H1 (cell line): ENCODE measurements around the gene TSNAXIP1. TPM values are rescaled to one million over a fixed set of nuclear protein-coding genes. Genes with fewer than 3 reads are reported as not detected.

Experiments used
- TEAD4 ChIP-seq: IDR thresholded peaks from 2 replicates; pipeline ENCODE4 v1.6.1; 2012; ENCODE audit warnings: low read depth, low read length, inconsistent platforms, mixed read lengths
- polyA plus RNA-seq, 7 experiments: library from polyadenylated mRNA; depleted of rRNA in 3 of 7; stranded (reverse) in 5 of 7; unstranded in 2 of 7; fragments of >200 nt in 5 of 7; fragments of 200-250 nt in 2 of 7; gene quantifications; 1 replicate in 5 of 7; 2 replicates in 1 of 7; 4 replicates in 1 of 7; pipeline versions ENCODE4 v1.2.1 to v1.2.3, GENCODE V29; 2011 to 2013; ENCODE audit warnings: missing spikeins in 2 of 7, mixed read lengths in 2 of 7
- small RNA-seq: library from polyadenylated mRNA; stranded (forward); fragments of <200 nt; extraction: miRNeasy Mini kit (QIAGEN cat#:217004); gene quantifications from one replicate; pipeline ENCODE3, GENCODE V24; 2013; ENCODE audit not compliant: insufficient read depth
- total RNA-seq: library from RNA; stranded (reverse); fragmentation: NEBNext Ultra II Directional; extraction: Animal tissue kit (Norgen Biotek cat#: 25700); gene quantifications from 2 replicates; pipeline ENCODE4 v1.2.1, GENCODE V29; 2021

TSNAXIP1 gene
- total and polyA plus RNA-seq, 2 of the 8 experiments (the other 6 are each of a cell fraction or from before 2014, with no cell fraction given): 0.37 to 0.94 TPM

DNA sequence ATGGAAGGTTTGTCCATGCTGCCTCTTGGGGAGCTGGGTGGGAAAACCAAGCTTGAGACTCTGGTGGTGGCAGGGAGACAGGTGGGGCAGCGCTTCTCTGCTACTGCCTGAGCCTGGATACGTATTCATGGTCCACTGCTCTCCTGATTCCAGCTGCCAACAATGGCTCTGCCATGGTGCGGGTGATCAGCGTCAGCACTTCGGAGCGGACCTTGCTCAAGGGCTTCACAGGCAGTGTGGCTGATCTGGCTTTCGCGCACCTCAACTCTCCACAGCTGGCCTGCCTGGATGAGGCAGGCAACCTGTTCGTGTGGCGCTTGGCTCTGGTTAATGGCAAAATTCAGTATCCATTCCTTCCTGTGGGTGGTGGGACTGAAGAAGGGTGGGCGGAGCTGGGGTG lies 70.4 kb downstream of the TSNAXIP1 start (continued):
- TF ChIP-seq TEAD4: no peak

Small RNA genes lying within 50 kb of the gene (small RNA-seq; reads per million reads assigned to genes)
- not detected for gene AC040162.2

Other genes starting within 250 kb of the TSNAXIP1 start
- 66.0 and 67.5 TPM in 2 replicates for gene CTCF, start 244.4 kb upstream of the TSNAXIP1 start, total RNA-seq
- 24.2 and 32.4 TPM in 2 replicates for gene CTCF, start 244.4 kb upstream of the TSNAXIP1 start, polyA plus RNA-seq (2011; rRNA removed)
- 34.5 and 36.7 TPM in 2 replicates for gene CARMIL2, start 161.7 kb upstream of the TSNAXIP1 start, total RNA-seq
- 15.7 and 29.8 TPM in 2 replicates for gene CARMIL2, start 161.7 kb upstream of the TSNAXIP1 start, polyA plus RNA-seq (2011; rRNA removed)
- gene ACD, start 146.6 kb upstream of the TSNAXIP1 start, total RNA-seq: 34.8 and 35.8 TPM in 2 replicates
- gene ACD, start 146.6 kb upstream of the TSNAXIP1 start, polyA plus RNA-seq (2011; rRNA removed): 58.0 and 81.7 TPM in 2 replicates
- 14.4 and 15.1 TPM in 2 replicates for gene PARD6A, start 145.9 kb upstream of the TSNAXIP1 start, total RNA-seq
- 21.8 and 28.6 TPM in 2 replicates for gene PARD6A, start 145.9 kb upstream of the TSNAXIP1 start, polyA plus RNA-seq (2011; rRNA removed)
- 9.6 and 12.9 TPM in 2 replicates for gene ENKD1, start 140.1 kb upstream of the TSNAXIP1 start, total RNA-seq
- gene ENKD1, start 140.1 kb upstream of the TSNAXIP1 start, polyA plus RNA-seq (2011; rRNA removed): 16.0 and 16.1 TPM in 2 replicates
- 2.0 and 2.3 TPM in 2 replicates for gene C16orf86, start 140.1 kb upstream of the TSNAXIP1 start, total RNA-seq
- 1.4 and 2.4 TPM in 2 replicates for gene C16orf86, start 140.1 kb upstream of the TSNAXIP1 start, polyA plus RNA-seq (2011; rRNA removed)
- gene GFOD2, start 87.6 kb upstream of the TSNAXIP1 start, total RNA-seq: 33.2 and 35.4 TPM in 2 replicates
- 21.4 and 24.5 TPM in 2 replicates for gene GFOD2, start 87.6 kb upstream of the TSNAXIP1 start, polyA plus RNA-seq (2011; rRNA removed)
- 13.8 and 16.8 TPM in 2 replicates for gene RANBP10, start 329 bp upstream of the TSNAXIP1 start, total RNA-seq
- 14.2 and 16.3 TPM in 2 replicates for gene RANBP10, start 329 bp upstream of the TSNAXIP1 start, polyA plus RNA-seq (2011; rRNA removed)
- gene THAP11, start 35.4 kb downstream of the TSNAXIP1 start, total RNA-seq: 54.8 and 56.4 TPM in 2 replicates
- gene THAP11, start 35.4 kb downstream of the TSNAXIP1 start, polyA plus RNA-seq (2011; rRNA removed): 50.8 and 61.7 TPM in 2 replicates
- 219 and 229 TPM in 2 replicates for gene NUTF2, start 40.0 kb downstream of the TSNAXIP1 start, total RNA-seq
- 377 and 382 TPM in 2 replicates for gene NUTF2, start 40.0 kb downstream of the TSNAXIP1 start, polyA plus RNA-seq (2011; rRNA removed)
- gene CENPT, start 40.8 kb downstream of the TSNAXIP1 start, total RNA-seq: 42.2 and 42.4 TPM in 2 replicates
- 53.4 and 82.7 TPM in 2 replicates for gene CENPT, start 40.8 kb downstream of the TSNAXIP1 start, polyA plus RNA-seq (2011; rRNA removed)
- gene EDC4, start 66.2 kb downstream of the TSNAXIP1 start, total RNA-seq: 72.7 and 73.4 TPM in 2 replicates
- gene EDC4, start 66.2 kb downstream of the TSNAXIP1 start, polyA plus RNA-seq (2011; rRNA removed): 58.5 and 84.4 TPM in 2 replicates
- gene NRN1L, start 78.0 kb downstream of the TSNAXIP1 start, total RNA-seq: 4.1 and 4.9 TPM in 2 replicates
- 35.2 and 49.3 TPM in 2 replicates for gene NRN1L, start 78.0 kb downstream of the TSNAXIP1 start, polyA plus RNA-seq (2011; rRNA removed)
- gene PSKH1, start 86.4 kb downstream of the TSNAXIP1 start, total RNA-seq: 24.8 and 25.4 TPM in 2 replicates
- gene PSKH1, start 86.4 kb downstream of the TSNAXIP1 start, polyA plus RNA-seq (2011; rRNA removed): 51.0 and 55.8 TPM in 2 replicates
- 1.7 and 5.0 TPM in 2 replicates for gene CTRL, start 125.0 kb downstream of the TSNAXIP1 start, total RNA-seq
- gene CTRL, start 125.0 kb downstream of the TSNAXIP1 start, polyA plus RNA-seq (2011; rRNA removed): 4.0 and 4.2 TPM in 2 replicates
- gene PSMB10, start 130.0 kb downstream of the TSNAXIP1 start, total RNA-seq: 32.1 and 38.8 TPM in 2 replicates
- gene PSMB10, start 130.0 kb downstream of the TSNAXIP1 start, polyA plus RNA-seq (2011; rRNA removed): 61.9 and 81.7 TPM in 2 replicates
- gene LCAT, start 137.2 kb downstream of the TSNAXIP1 start, total RNA-seq: 14.9 and 19.6 TPM in 2 replicates
- gene LCAT, start 137.2 kb downstream of the TSNAXIP1 start, polyA plus RNA-seq (2011; rRNA removed): 9.4 and 11.6 TPM in 2 replicates
- 41.3 and 46.6 TPM in 2 replicates for gene SLC12A4, start 161.7 kb downstream of the TSNAXIP1 start, total RNA-seq
- gene SLC12A4, start 161.7 kb downstream of the TSNAXIP1 start, polyA plus RNA-seq (2011; rRNA removed): 49.3 and 66.6 TPM in 2 replicates
- gene DPEP3, start 173.6 kb downstream of the TSNAXIP1 start, total RNA-seq: 9.9 and 10.6 TPM in 2 replicates
- 6.5 and 12.7 TPM in 2 replicates for gene DPEP3, start 173.6 kb downstream of the TSNAXIP1 start, polyA plus RNA-seq (2011; rRNA removed)
- gene DPEP2, start 192.6 kb downstream of the TSNAXIP1 start, total RNA-seq: not detected in 2 replicates
- 0.05 TPM in 1 of 2 replicates, not detected in the other for gene DPEP2, start 192.6 kb downstream of the TSNAXIP1 start, polyA plus RNA-seq (2011; rRNA removed)
- gene DPEP2NB, start 209.0 kb downstream of the TSNAXIP1 start, total RNA-seq: not detected in 2 replicates
- not detected in 2 replicates for gene DPEP2NB, start 209.0 kb downstream of the TSNAXIP1 start, polyA plus RNA-seq (2011; rRNA removed)
- 16.8 and 17.2 TPM in 2 replicates for gene DDX28, start 216.3 kb downstream of the TSNAXIP1 start, total RNA-seq
- gene DDX28, start 216.3 kb downstream of the TSNAXIP1 start, polyA plus RNA-seq (2011; rRNA removed): 28.1 and 30.3 TPM in 2 replicates
- 24.5 and 27.0 TPM in 2 replicates for gene DUS2, start 216.4 kb downstream of the TSNAXIP1 start, total RNA-seq
- gene DUS2, start 216.4 kb downstream of the TSNAXIP1 start, polyA plus RNA-seq (2011; rRNA removed): 17.2 and 20.9 TPM in 2 replicates